Measurements from ENCODE around the gene RASEF. TPM values are rescaled to one million over a fixed set of nuclear protein-coding genes. Genes with fewer than 3 reads are reported as not detected.

RASEF gene
- total RNA-seq, 1 donor from 2014 or later = not detected

GRCh38 chr9:83056911-83057310, 6.0 kb downstream of the RASEF start:
- intact Hi-C loops (cut with micrococcal nuclease) = no loop called here

GRCh38 chr9:83056174-83056573, 6.8 kb downstream of the RASEF start:
- intact Hi-C loops (cut with micrococcal nuclease) = no loop called here

GRCh38 chr9:83047839-83048775, 14.8 kb downstream of the RASEF start:
- intact Hi-C loops (cut with micrococcal nuclease) = no loop called here

- intact Hi-C loops (cut with micrococcal nuclease) = no loop called here
Measured at GRCh38 chr9:83043597-83043996, 19.3 kb downstream of the RASEF start.

GRCh38 chr9:83041771-83042170, 21.2 kb downstream of the RASEF start:
- intact Hi-C loops (cut with micrococcal nuclease) = no loop called here

GRCh38 chr9:83039303-83039702, 23.6 kb downstream of the RASEF start:
- intact Hi-C loops (cut with micrococcal nuclease) = no loop called here

GRCh38 chr9:83036043-83036442, 26.9 kb downstream of the RASEF start:
- intact Hi-C loops (cut with micrococcal nuclease) = no loop called here

GRCh38 chr9:83035143-83035542, 27.8 kb downstream of the RASEF start:
- intact Hi-C loops (cut with micrococcal nuclease) = no loop called here

GRCh38 chr9:83034587-83034986, 28.4 kb downstream of the RASEF start:
- intact Hi-C loops (cut with micrococcal nuclease) = no loop called here

- intact Hi-C loops (cut with micrococcal nuclease) = no loop called here
Measured at GRCh38 chr9:83034026-83034425, 28.9 kb downstream of the RASEF start.

- intact Hi-C loops (cut with micrococcal nuclease) = no loop called here
Measured at GRCh38 chr9:83032065-83032625, 30.8 kb downstream of the RASEF start.

- intact Hi-C loops (cut with micrococcal nuclease) = no loop called here
Measured at GRCh38 chr9:83030391-83031107, 32.4 kb downstream of the RASEF start.

- intact Hi-C loops (cut with micrococcal nuclease) = loop anchor here (10.0 kb wide), 1 partner anchor 55 kb away; no protein-coding TSS in a partner anchor
Measured at GRCh38 chr9:83029531-83030137, 33.3 kb downstream of the RASEF start.

- intact Hi-C loops (cut with micrococcal nuclease) = loop anchor here (10.0 kb wide), 1 partner anchor 57 kb away; no protein-coding TSS in a partner anchor
Measured at GRCh38 chr9:83027153-83027891, 35.6 kb downstream of the RASEF start.

- intact Hi-C loops (cut with micrococcal nuclease) = loop anchor here (10.0 kb wide), 1 partner anchor 60 kb away; no protein-coding TSS in a partner anchor
Measured at GRCh38 chr9:83024506-83025125, 38.3 kb downstream of the RASEF start.

GRCh38 chr9:83023151-83023550, 39.8 kb downstream of the RASEF start:
- intact Hi-C loops (cut with micrococcal nuclease) = loop anchor here (10.0 kb wide), 1 partner anchor 62 kb away; no protein-coding TSS in a partner anchor

- intact Hi-C loops (cut with micrococcal nuclease) = loop anchor here (10.0 kb wide), 1 partner anchor 64 kb away; no protein-coding TSS in a partner anchor
Measured at GRCh38 chr9:83020864-83021263, 42.1 kb downstream of the RASEF start.

GRCh38 chr9:83020327-83020726, 42.6 kb downstream of the RASEF start:
- intact Hi-C loops (cut with micrococcal nuclease) = loop anchor here (10.0 kb wide), 1 partner anchor 64 kb away; no protein-coding TSS in a partner anchor

- intact Hi-C loops (cut with micrococcal nuclease) = no loop called here
Measured at GRCh38 chr9:83019246-83019645, 43.7 kb downstream of the RASEF start.

- intact Hi-C loops (cut with micrococcal nuclease) = no loop called here
Measured at GRCh38 chr9:83015897-83016296, 47.0 kb downstream of the RASEF start.
